K562 (cell line): ENCODE data around the gene KRTAP2-2. TPM values are rescaled to one million over a fixed set of nuclear protein-coding genes. Genes with fewer than 3 reads are reported as not detected.
"Not testable (repeated sequence)": the region's sequence is repeated elsewhere in the genome, so short reads cannot be mapped to it uniquely, and the experiment has no call there.

ENCODE experiments used
- ATAC-seq: fragments of 200-7000 bp; cut with Tn5 transposase; 3 replicates; pipeline ENCODE4 v1.9.1; 2020; ENCODE audit warnings: moderate library complexity
- BruUV-seq: library from RNA; stranded (reverse); fragments of 400-500 nt; replicated peaks from 2 replicates; lab custom pipeline; 2021; lab: Mats Ljungman, UMichigan
- CTCF ChIA-PET: fragments of 300-600 bp; formaldehyde crosslinking; extraction: SDS; loops from one replicate; lab custom pipeline; 2021; ENCODE audit warnings: low intra/inter-chr PET ratio; lab: Yijun Ruan, JAX
- POLR2A ChIA-PET: fragments of 300-600, 350-650 bp; sonication (Branson Sonifier 250); formaldehyde crosslinking; extraction: SDS; loops from one replicate; lab custom pipeline; 2021; ENCODE audit warnings: antibody characterized with exemption, inconsistent platforms; lab: Yijun Ruan, JAX
- DNase-seq, 4 experiments: peaks; one replicate each; pipeline versions ENCODE4 v3.0.0 to v3.0.0-alpha.2; 2011 to 2018; ENCODE audit warnings: low spot score in 3 of 4, mixed read lengths in 3 of 4; ENCODE audit errors: extremely low read depth in 1 of 4
- FAIRE-seq: peaks from 2 replicates; lab custom pipeline; 2011; peaks lifted over from hg19 to GRCh38; lab: Jason Lieb, UNC
- H2AFZ ChIP-seq: 2 replicates; pipeline ENCODE4 v1.6.0; 2011; ENCODE audit warnings: low read depth, low read length, control low read depth, inconsistent platforms
- H3K27ac ChIP-seq: fragments of 200-600 bp; 3 replicates; pipeline ENCODE4 v1.8.0; 2011; ENCODE audit warnings: low read depth, mild to moderate bottlenecking, control low read depth, inconsistent platforms, low read length, moderate library complexity, mixed read lengths; ENCODE audit errors: extremely low read depth
- H3K27me3 ChIP-seq, 2 experiments: fragments of 300-600 bp in 1 of 2; 2 replicates in 1 of 2; 3 replicates in 1 of 2; pipeline versions ENCODE4 v1.6.0 to v1.8.0; 2011; ENCODE audit warnings: inconsistent platforms in 2 of 2, low read length in 2 of 2, mild to moderate bottlenecking in 1 of 2, mixed read lengths in 1 of 2, moderate library complexity in 1 of 2; ENCODE audit not compliant: control insufficient read depth in 2 of 2, insufficient read depth in 2 of 2
- H3K36me3 ChIP-seq: fragments of 300-600 bp; 3 replicates; pipeline ENCODE4 v1.8.0; 2011; ENCODE audit warnings: mild to moderate bottlenecking, low read length, inconsistent platforms; ENCODE audit not compliant: control insufficient read depth, insufficient read depth
- H3K4me1 ChIP-seq, 2 experiments: fragments of 200-600 bp in 1 of 2; replicated peaks in 1 of 2; 2 replicates in 1 of 2; 3 replicates in 1 of 2; pipeline versions ENCODE4 v1.5.1 to v1.8.0; 2011; ENCODE audit warnings: inconsistent platforms in 2 of 2, low read length in 2 of 2, mild to moderate bottlenecking in 1 of 2, mixed read lengths in 1 of 2, moderate library complexity in 1 of 2; ENCODE audit not compliant: control insufficient read depth in 2 of 2, insufficient read depth in 2 of 2
- H3K4me2 ChIP-seq: 2 replicates; pipeline ENCODE4 v1.6.1; 2011; ENCODE audit warnings: low read length, control low read depth, inconsistent platforms, mixed read lengths; ENCODE audit not compliant: insufficient read depth
- H3K4me3 ChIP-seq: fragments of 200-600 bp; sonication (generic), shearing (Covaris generic); 2 replicates; pipeline ENCODE4 v1.5.1; 2016; ENCODE audit warnings: control low read depth, inconsistent platforms
- H3K79me2 ChIP-seq: fragments of 200-600 bp; 3 replicates; pipeline ENCODE4 v1.8.0; 2011; ENCODE audit warnings: low read length, inconsistent platforms; ENCODE audit not compliant: control insufficient read depth, insufficient read depth
- H3K9ac ChIP-seq, 2 experiments: 2 replicates each; pipeline versions ENCODE4 v1.6.0 to v1.6.1; 2011; ENCODE audit warnings: low read depth in 2 of 2, low read length in 2 of 2, control low read depth in 1 of 2, inconsistent platforms in 1 of 2, mild to moderate bottlenecking in 1 of 2, mixed read lengths in 1 of 2; ENCODE audit not compliant: insufficient read depth in 1 of 2
- H3K9me1 ChIP-seq: one replicate; pipeline ENCODE4 v1.6.0; 2011; ENCODE audit warnings: inconsistent platforms, mild to moderate bottlenecking, low read length, moderate library complexity; ENCODE audit not compliant: control insufficient read depth, insufficient read depth
- H3K9me3 ChIP-seq: replicated peaks from 2 replicates; pipeline ENCODE4 v1.5.1; 2011; ENCODE audit warnings: low read depth, low read length, inconsistent platforms; ENCODE audit not compliant: control insufficient read depth, insufficient read depth
- H4K20me1 ChIP-seq: replicated peaks from 2 replicates; pipeline ENCODE4 v1.6.1; 2011; ENCODE audit warnings: low read length, inconsistent platforms, mixed read lengths; ENCODE audit not compliant: control insufficient read depth, insufficient read depth
- DPF2 ChIP-seq: fragments of 450-650 bp; IDR thresholded peaks from 2 replicates; pipeline ENCODE4 v1.6.1; 2016
- IFI16 ChIP-seq: fragments of 250-450 bp; sonication (Bioruptor Pico); IDR thresholded peaks from 2 replicates; pipeline ENCODE4 v2.1.2; 2022; ENCODE audit warnings: mild to moderate bottlenecking, inconsistent platforms
- LCOR ChIP-seq: sonication (generic); formaldehyde crosslinking; IDR thresholded peaks from 2 replicates; pipeline ENCODE4 v1.8.0; 2022; ENCODE audit warnings: mild to moderate bottlenecking, missing genetic modification reagents
- NCOA6 ChIP-seq: fragments of 450-650 bp; IDR thresholded peaks from 2 replicates; pipeline ENCODE4 v1.6.1; 2017; ENCODE audit warnings: mild to moderate bottlenecking
- PHF20 ChIP-seq: fragments of 450-650 bp; IDR thresholded peaks from 2 replicates; pipeline ENCODE4 v1.6.1; 2018; ENCODE audit not compliant: partially characterized antibody
- RBM25 ChIP-seq: fragments of 200-400 bp; formaldehyde crosslinking; IDR thresholded peaks from 2 replicates; pipeline ENCODE4 v1.6.1; 2018; ENCODE audit warnings: low read length, low read depth, moderate library complexity; ENCODE audit not compliant: severe bottlenecking
- SIN3B ChIP-seq: fragments of 450-650 bp; IDR thresholded peaks from 2 replicates; pipeline ENCODE4 v1.6.1; 2017; ENCODE audit warnings: low read depth, mild to moderate bottlenecking, moderate library complexity
- ZNF830 ChIP-seq: fragments of 250-450 bp; sonication (Bioruptor Pico); IDR thresholded peaks from 2 replicates; pipeline ENCODE4 v1.5.0; 2021; ENCODE audit warnings: mild to moderate bottlenecking
- WGBS: fragments of 100-300 bp; shearing (Covaris generic); methylation state at CpG from one replicate; pipeline ENCODE4 v1.1.6; 2016; ENCODE audit warnings: low coverage, mixed read lengths; ENCODE audit not compliant: insufficient coverage; ENCODE audit errors: missing lambda C conversion rate; 5-methylcytosine and 5-hydroxymethylcytosine counted together
- in situ Hi-C: fragments of 300-500 bp; cut with MboI; formaldehyde crosslinking; loops from 4 replicates; pipeline ENCODE4 v1.15.0; 2018; ENCODE audit warnings: inconsistent platforms, mixed read lengths
- intact Hi-C: fragments of 100-400 bp; cut with micrococcal nuclease; formaldehyde crosslinking; loops from 2 replicates; pipeline ENCODE4 v1.14.2; 2022
- polyA plus RNA-seq, 8 experiments: library from polyadenylated mRNA; depleted of rRNA in 4 of 8; stranded (reverse) in 5 of 8; unstranded in 3 of 8; fragments of >200 nt; fragmentation: Nextera tagmentation in 2 of 8; fragmentation: Illumina TruSeq in 1 of 8; extraction: Ambion mirVana in 2 of 8; extraction: Trizol in 1 of 8; gene quantifications; 2 replicates each; pipeline versions ENCODE4 v1.2.1 to v1.2.3, GENCODE V29; 2011 to 2014; ENCODE audit warnings: inconsistent platforms in 1 of 8, missing spikeins in 1 of 8
- total RNA-seq, 7 experiments: library from RNA; depleted of rRNA in 6 of 7; stranded (reverse); fragments of >200 nt in 6 of 7; fragmentation: Illumina TruSeq in 2 of 7; extraction: Trizol in 2 of 7; gene quantifications; 2 replicates each; pipeline versions ENCODE4 v1.2.1 to v1.2.3, GENCODE V29; 2011 to 2021; ENCODE audit warnings: low replicate concordance in 1 of 7

Gene KRTAP2-2
- total and polyA plus RNA-seq, 9 of the 15 experiments (the other 6 are each of a cell fraction or from before 2014, with no cell fraction given) = not detected

- H3K27ac ChIP-seq = no peak overlapping the region
- peaks cover 0 to 4% of the 10 kb centered on the region in 2 experiments; a peak in 3 of 5 replicates for H3K27me3 ChIP-seq
- no peak overlapping the region for H3K4me3 ChIP-seq
- no peak overlapping the region for H3K4me2 ChIP-seq
- H3K36me3 ChIP-seq = no peaks in the 10 kb centered on the region
- no peaks in the 10 kb centered on the region for H3K9me1 ChIP-seq
- CTCF ChIA-PET = no interaction called here
- in situ Hi-C loops (no loop called here), intact Hi-C loops (no loop called here)
- FAIRE-seq (no peak), DNase-seq (no peak), ATAC-seq (no peak)
- no peaks in the 10 kb centered on the region for H3K9me3 ChIP-seq
- H4K20me1 ChIP-seq = no peaks in the 10 kb centered on the region; the same call in 1 of the 2 replicates
- no peak for TF ChIP-seq DPF2
- no peak for TF ChIP-seq PHF20
- TF ChIP-seq, all 486 proteins: peak for 0
- BruUV-seq = no TSS peak
- no peak overlapping the region for H3K9ac ChIP-seq
- POLR2A ChIA-PET = interaction anchor here (0.7 kb wide), 1 partner anchor 592 kb away, joined by 3 read pairs; no protein-coding TSS in a partner anchor
- 0% methylated on average over 1 of the region's 1 CpG for WGBS
- no peaks in the 10 kb centered on the region for H3K79me2 ChIP-seq
- H2AFZ ChIP-seq = no peak overlapping the region
- peaks cover 0 to 5% of the 10 kb centered on the region in 2 experiments; a peak in 2 of 5 replicates for H3K4me1 ChIP-seq
These were observed 6.9 kb upstream of the KRTAP2-2 start for GRCh38 chr17:41061964-41062363.

GRCh38 chr17:41060052-41060604 is 5.1 kb upstream of the KRTAP2-2 start, which contains the start of gene KRTAP2-3:
Gene KRTAP2-3 (minus strand): TSS chr17:41060114. CDS start chr17:41060050, 64 bp downstream.
- Histone ChIP-seq H3K79me2 (no peaks in the 10 kb centered on the region), H2AFZ (no peak within 1 kb of the TSS), H3K9ac (no peak within 1 kb of the TSS), H4K20me1 (no peaks in the 10 kb centered on the region; the same call in 1 of the 2 replicates), H3K9me1 (no peaks in the 10 kb centered on the region), H3K27me3 (peaks cover 4 to 5% of the 10 kb centered on the region in 2 experiments; a peak in 4 of 5 replicates), H3K4me2 (no peak within 1 kb of the TSS), H3K9me3 (no peaks in the 10 kb centered on the region), H3K27ac (no peak within 1 kb of the TSS), H3K36me3 (no peaks in the 10 kb centered on the region), H3K4me3 (no peak within 1 kb of the TSS), H3K4me1 (no peaks in the 10 kb centered on the region)
- ATAC-seq (no peak), DNase-seq (no peak), FAIRE-seq (no peak)
- POLR2A ChIA-PET = no interaction called here
- 0% methylated on average over 6 of the region's 6 CpGs for WGBS
- TF ChIP-seq SIN3B = no peak
- no peak for TF ChIP-seq NCOA6
- TF ChIP-seq IFI16 (CRISPR knock-in tag) = no peak
- no peak for TF ChIP-seq ZNF830
- TF ChIP-seq RBM25 = no peak
- no peak for TF ChIP-seq LCOR
- CTCF ChIA-PET = no interaction called here
- intact Hi-C loops (no loop called here), in situ Hi-C loops (no loop called here)
- BruUV-seq = no TSS peak

- ATAC-seq, H2AFZ ChIP-seq, H3K36me3 ChIP-seq, H3K27ac ChIP-seq, H4K20me1 ChIP-seq, H3K9me3 ChIP-seq, H3K4me3 ChIP-seq, H3K4me1 ChIP-seq, intact Hi-C loops, in situ Hi-C loops, BruUV-seq, H3K9me1 ChIP-seq, H3K79me2 ChIP-seq, FAIRE-seq, H3K4me2 ChIP-seq, H3K27me3 ChIP-seq, DNase-seq, H3K9ac ChIP-seq: not testable (repeated sequence)
- WGBS = 1% methylated on average over 9 of the region's 31 CpGs
- CTCF ChIA-PET = interaction anchor here (0.7 kb wide), 1 partner anchor 206 kb away, joined by 3 read pairs; no protein-coding TSS in a partner anchor
- POLR2A ChIA-PET = interaction anchor here (0.9 to 1.3 kb wide), 2 partner anchors 30 to 240 kb away, joined by 3 to 4 read pairs; no protein-coding TSS in a partner anchor
These were observed 4.4 kb upstream of the KRTAP2-2 start for GRCh38 chr17:41059276-41060051.
